Measurements from ENCODE around the gene HTRA1. TPM values are rescaled to one million over a fixed set of nuclear protein-coding genes. Genes with fewer than 3 reads are reported as not detected.

The HTRA1 gene
- total RNA-seq, 1 experiment from 2014 or later, result 0.39 TPM

DNA sequence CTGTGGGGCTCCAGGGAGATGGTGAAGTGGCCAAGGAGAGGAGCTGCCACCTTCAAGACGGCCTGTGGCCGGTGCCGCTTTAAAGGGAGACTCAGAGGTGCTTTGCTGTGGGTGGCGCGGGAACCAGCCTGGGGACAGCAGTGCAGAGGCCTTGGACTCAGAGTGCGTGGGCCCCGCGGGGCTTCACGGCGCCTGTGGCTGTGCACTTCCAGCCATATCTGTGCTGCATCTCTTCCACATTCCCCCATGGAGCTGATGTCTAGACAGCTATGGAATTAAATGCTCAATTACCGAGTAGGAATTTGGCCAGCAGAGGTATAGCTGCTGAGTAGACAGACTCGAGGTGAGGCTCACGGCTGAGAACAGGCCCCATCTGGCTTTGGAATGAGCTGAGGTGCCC is 41.7 kb downstream of the HTRA1 start:
- Histone ChIP-seq H3K9ac (ENCODE audit: low read length) (no peak overlapping the region), H3K27ac (ENCODE audit: low read depth, low read length) (no peak overlapping the region), H3K9me2 (ENCODE audit: insufficient read depth) (no peaks in the 10 kb centered on the region), H3K4me3 (replicated peaks in 1 of 2; ENCODE audit: low read depth in 1 of 2, low read length in 2 of 2) (no peak overlapping the region), H3K36me3 (ENCODE audit: control insufficient read depth in 1 of 2, insufficient read depth in 2 of 2, low read length in 2 of 2) (no peaks in the 10 kb centered on the region), H4K20me1 (ENCODE audit: insufficient read depth) (no peaks in the 10 kb centered on the region), H3K9me3 (ENCODE audit: control insufficient read depth in 1 of 2, insufficient read depth in 1 of 2, low read depth in 1 of 2, low read length in 2 of 2) (no peaks in the 10 kb centered on the region), H3K4me1 (ENCODE audit: control insufficient read depth in 1 of 2, insufficient read depth in 2 of 2, low read length in 2 of 2) (peaks cover 5 to 13% of the 10 kb centered on the region in 2 experiments; a peak in 1 of 4 replicates), H2AFZ (ENCODE audit: low read depth, low read length, poor library complexity, severe bottlenecking) (no peak overlapping the region), H3K79me2 (ENCODE audit: insufficient read depth, low read length) (no peaks in the 10 kb centered on the region), H3K27me3 (ENCODE audit: insufficient read depth, low read length) (no peaks in the 10 kb centered on the region), H3K4me2 (ENCODE audit: low read length) (no peak overlapping the region)
- BruUV-seq (replicated peaks), result no TSS peak
- CTCF ChIA-PET, result no interaction called here
- no peak for TF ChIP-seq POLR2A (IDR thresholded peaks at IDR 0.05; ENCODE audit: borderline replicate concordance, extremely low read depth, insufficient read depth, insufficient read length)
- no peak for TF ChIP-seq YY1 (IDR thresholded peaks at IDR 0.05; ENCODE audit: extremely low read depth, insufficient replicate concordance, low read depth, low read length)
- TF ChIP-seq, protein P1, sequence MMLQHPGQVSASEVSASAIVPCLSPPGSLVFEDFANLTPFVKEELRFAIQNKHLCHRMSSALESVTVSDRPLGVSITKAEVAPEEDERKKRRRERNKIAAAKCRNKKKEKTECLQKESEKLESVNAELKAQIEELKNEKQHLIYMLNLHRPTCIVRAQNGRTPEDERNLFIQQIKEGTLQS (IDR thresholded peaks at IDR 0.05), result no peak
- no peak for TF ChIP-seq ZBTB33 (IDR thresholded peaks at IDR 0.05; ENCODE audit: extremely low read depth, insufficient replicate concordance, low read length)
- TF ChIP-seq, protein P2, sequence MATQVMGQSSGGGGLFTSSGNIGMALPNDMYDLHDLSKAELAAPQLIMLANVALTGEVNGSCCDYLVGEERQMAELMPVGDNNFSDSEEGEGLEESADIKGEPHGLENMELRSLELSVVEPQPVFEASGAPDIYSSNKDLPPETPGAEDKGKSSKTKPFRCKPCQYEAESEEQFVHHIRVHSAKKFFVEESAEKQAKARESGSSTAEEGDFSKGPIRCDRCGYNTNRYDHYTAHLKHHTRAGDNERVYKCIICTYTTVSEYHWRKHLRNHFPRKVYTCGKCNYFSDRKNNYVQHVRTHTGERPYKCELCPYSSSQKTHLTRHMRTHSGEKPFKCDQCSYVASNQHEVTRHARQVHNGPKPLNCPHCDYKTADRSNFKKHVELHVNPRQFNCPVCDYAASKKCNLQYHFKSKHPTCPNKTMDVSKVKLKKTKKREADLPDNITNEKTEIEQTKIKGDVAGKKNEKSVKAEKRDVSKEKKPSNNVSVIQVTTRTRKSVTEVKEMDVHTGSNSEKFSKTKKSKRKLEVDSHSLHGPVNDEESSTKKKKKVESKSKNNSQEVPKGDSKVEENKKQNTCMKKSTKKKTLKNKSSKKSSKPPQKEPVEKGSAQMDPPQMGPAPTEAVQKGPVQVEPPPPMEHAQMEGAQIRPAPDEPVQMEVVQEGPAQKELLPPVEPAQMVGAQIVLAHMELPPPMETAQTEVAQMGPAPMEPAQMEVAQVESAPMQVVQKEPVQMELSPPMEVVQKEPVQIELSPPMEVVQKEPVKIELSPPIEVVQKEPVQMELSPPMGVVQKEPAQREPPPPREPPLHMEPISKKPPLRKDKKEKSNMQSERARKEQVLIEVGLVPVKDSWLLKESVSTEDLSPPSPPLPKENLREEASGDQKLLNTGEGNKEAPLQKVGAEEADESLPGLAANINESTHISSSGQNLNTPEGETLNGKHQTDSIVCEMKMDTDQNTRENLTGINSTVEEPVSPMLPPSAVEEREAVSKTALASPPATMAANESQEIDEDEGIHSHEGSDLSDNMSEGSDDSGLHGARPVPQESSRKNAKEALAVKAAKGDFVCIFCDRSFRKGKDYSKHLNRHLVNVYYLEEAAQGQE (IDR thresholded peaks at IDR 0.05; ENCODE audit: low read depth), result no peak
- TF ChIP-seq EGR1 (IDR thresholded peaks at IDR 0.05; ENCODE audit: low read depth), result no peak
- no peak for TF ChIP-seq ZFX (IDR thresholded peaks at IDR 0.05)
- no peak for TF ChIP-seq CEBPB (IDR thresholded peaks at IDR 0.05; ENCODE audit: low read depth)
- TF ChIP-seq EZH2 (IDR thresholded peaks at IDR 0.05), result no peak
- TF ChIP-seq SIN3A (IDR thresholded peaks at IDR 0.05; ENCODE audit: low read depth), result no peak
- TF ChIP-seq CBX3 (IDR thresholded peaks at IDR 0.05; ENCODE audit: low read depth), result no peak
- no peak for TF ChIP-seq ELF1 (IDR thresholded peaks at IDR 0.05; ENCODE audit: borderline replicate concordance, low read depth)
- no peak for TF ChIP-seq TCF7L2 (IDR thresholded peaks at IDR 0.05; ENCODE audit: borderline replicate concordance, extremely low read depth, insufficient read depth, insufficient read length)
- TF ChIP-seq SRF (IDR thresholded peaks at IDR 0.05; ENCODE audit: low read depth), result no peak
- TF ChIP-seq SP1 (IDR thresholded peaks at IDR 0.05; ENCODE audit: low read depth), result no peak
- no peak for TF ChIP-seq FOSL1 (IDR thresholded peaks at IDR 0.05; ENCODE audit: low read depth)
- TF ChIP-seq EZH2phosphoT487 (IDR thresholded peaks at IDR 0.05; ENCODE audit: borderline replicate concordance), result no peak
- no peak for TF ChIP-seq MAX (IDR thresholded peaks at IDR 0.05)
- RAD21 ChIA-PET (ENCODE audit: low non-redundant PET in 1 of 2, low total read pairs in 2 of 2, uncharacterized antibody in 2 of 2, unreplicated experiment in 2 of 2), result no interaction called here
- intact Hi-C loops (cut with micrococcal nuclease), result no loop called here
- POLR2A ChIA-PET, result interaction anchor here (1.4 kb wide), 1 partner anchor 8 kb away, joined by 4 read pairs; no protein-coding TSS in a partner anchor
- DNase-seq (ENCODE audit: low read depth, low spot score), result no peak
- ATAC-seq, result no peak
